Measurements from ENCODE around the gene DNAJA4.

Gene DNAJA4

GRCh38 chr15:78317145-78317836 is 52.9 kb downstream of the DNAJA4 start:
- peak in 1 of 3 experiments; percentile 40 for DNase-seq

GRCh38 chr15:78319588-78319987 is 55.2 kb downstream of the DNAJA4 start:
- DNase-seq, result no peak

GRCh38 chr15:78320183-78320582 is 55.8 kb downstream of the DNAJA4 start:
- peak in 2 of 3 experiments; percentile 20 to 37 for DNase-seq

GRCh38 chr15:78321041-78321570 is 56.7 kb downstream of the DNAJA4 start:
- peak in 1 of 3 experiments; percentile 25 for DNase-seq

- DNase-seq, result no peak
These were observed 57.4 kb downstream of the DNAJA4 start for GRCh38 chr15:78321786-78322185.

- DNase-seq, result peak in 2 of 3 experiments; percentile 90 to 97
These were observed 57.9 kb downstream of the DNAJA4 start for GRCh38 chr15:78322243-78322642.

- DNase-seq, result peak in 2 of 3 experiments; percentile 87 to 91
These were observed 58.6 kb downstream of the DNAJA4 start for GRCh38 chr15:78322724-78323521.

- no peak for DNase-seq
These were observed 59.3 kb downstream of the DNAJA4 start for GRCh38 chr15:78323693-78324092.

- no peak for DNase-seq
These were observed 59.8 kb downstream of the DNAJA4 start for GRCh38 chr15:78324144-78324543.

GRCh38 chr15:78325092-78325843 is 60.9 kb downstream of the DNAJA4 start:
- peak in 1 of 3 experiments; percentile 28 for DNase-seq

- DNase-seq, result no peak
These were observed 63.1 kb downstream of the DNAJA4 start for GRCh38 chr15:78327466-78327865.

GRCh38 chr15:78329625-78330024 is 65.3 kb downstream of the DNAJA4 start:
- DNase-seq, result no peak

Measured in NCI-H1417 (cell line).